Neural progenitor cell (in vitro differentiated cells): Measurements from ENCODE around the gene C14orf132.

ENCODE experiments used
- CTCF ChIP-seq: fragments of 200-600 bp; sonication (generic); IDR thresholded peaks from 2 replicates; pipeline ENCODE4 v1.5.1; 2017; ENCODE audit warnings: antibody characterized with exemption, mild to moderate bottlenecking
- EZH2 ChIP-seq: fragments of 200-600 bp; sonication (generic); IDR thresholded peaks from 2 replicates; pipeline ENCODE4 v1.6.1; 2017; ENCODE audit warnings: antibody characterized with exemption, mild to moderate bottlenecking, moderate library complexity

GRCh38 chr14:96102081-96102856, 63.1 kb downstream of the C14orf132 start:
- TF ChIP-seq CTCF, result no peak
- no peak for TF ChIP-seq EZH2
